ENCODE results near the gene ZNF750.

ZNF750 gene

DNA sequence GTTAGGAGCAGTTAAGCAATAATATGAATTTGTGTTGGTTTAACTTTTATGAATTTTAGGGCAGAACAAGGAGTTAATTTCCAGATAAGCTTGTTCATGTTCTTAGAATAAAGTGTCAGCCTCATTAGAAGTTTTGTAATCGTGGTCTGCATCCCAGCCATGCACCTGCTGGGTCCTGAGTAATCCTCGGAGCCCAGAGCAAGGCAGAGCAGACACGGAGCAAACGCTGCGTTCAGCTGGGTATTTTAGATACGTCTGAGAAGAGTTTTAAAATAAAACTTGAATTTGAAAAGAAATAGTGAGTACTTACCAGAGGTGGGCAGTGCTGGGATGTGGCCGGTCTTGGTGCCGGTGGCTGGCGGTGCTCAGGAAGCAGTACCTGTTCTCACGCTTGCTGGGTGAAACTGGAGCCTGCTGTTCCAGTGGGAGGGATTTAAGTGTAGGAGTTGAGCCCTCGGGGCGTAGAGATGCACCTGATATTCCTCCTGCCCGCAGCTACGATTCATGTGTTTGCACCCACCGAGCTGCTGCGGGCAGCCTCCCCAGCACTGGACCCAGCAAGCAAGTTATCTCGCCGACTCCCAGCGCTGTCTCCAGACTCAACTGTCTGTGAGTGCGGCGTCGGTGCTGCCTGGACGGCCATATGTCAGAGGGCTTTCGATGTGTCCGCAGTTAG, at the start of gene ZNF750:
ZNF750 (minus strand) TSS at position 406 of the 676 bp plus-strand sequence. CDS start 7,568 bp downstream, outside the sequence.
- DNase-seq, result no peak

DNA sequence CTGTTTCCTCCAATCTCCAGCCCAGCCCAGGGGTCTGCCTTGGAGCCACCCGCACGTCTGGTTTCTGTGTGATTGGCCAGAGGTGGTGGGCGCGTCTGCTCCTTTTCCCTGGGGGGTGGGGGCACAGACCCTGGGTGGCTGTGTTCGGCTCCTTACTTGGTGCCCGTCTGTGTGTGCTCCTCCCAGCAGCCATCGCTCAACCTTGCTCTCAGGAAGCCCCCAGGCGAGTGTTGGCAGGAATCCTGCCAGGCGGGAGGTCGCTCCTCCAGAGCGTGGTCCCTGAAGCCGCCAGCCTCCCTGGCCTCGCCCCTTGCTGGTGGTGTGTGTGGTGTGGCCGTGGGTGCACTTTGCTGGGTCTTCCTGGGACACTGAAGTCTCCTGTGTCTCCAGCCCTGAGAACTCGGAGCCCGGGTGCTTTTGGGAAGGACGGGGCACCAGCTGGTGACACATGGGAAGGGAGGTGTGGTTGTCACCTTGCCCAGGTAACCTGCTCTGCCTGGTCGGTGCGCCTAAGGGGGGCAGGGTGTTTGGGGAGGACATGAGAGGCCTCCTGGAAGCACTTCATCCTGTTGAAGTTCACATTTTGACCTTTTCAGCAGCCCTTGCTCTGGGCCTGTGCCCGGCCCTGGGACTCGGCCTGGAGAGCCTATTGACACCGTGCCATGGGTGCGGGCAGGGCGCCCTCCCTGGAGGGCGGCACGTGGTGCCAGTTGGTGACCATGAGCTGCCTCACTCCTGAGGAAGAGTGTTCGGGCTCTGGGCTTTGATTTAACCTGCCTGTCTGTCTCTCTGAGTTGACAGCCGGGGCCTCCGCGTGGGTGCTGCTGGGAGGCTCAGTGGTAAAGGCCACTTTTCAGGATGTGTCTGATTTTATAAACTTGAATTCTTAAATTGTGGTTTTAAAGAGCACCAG, 49.0 kb upstream of the ZNF750 start:
- DNase-seq, result no peak

DNA sequence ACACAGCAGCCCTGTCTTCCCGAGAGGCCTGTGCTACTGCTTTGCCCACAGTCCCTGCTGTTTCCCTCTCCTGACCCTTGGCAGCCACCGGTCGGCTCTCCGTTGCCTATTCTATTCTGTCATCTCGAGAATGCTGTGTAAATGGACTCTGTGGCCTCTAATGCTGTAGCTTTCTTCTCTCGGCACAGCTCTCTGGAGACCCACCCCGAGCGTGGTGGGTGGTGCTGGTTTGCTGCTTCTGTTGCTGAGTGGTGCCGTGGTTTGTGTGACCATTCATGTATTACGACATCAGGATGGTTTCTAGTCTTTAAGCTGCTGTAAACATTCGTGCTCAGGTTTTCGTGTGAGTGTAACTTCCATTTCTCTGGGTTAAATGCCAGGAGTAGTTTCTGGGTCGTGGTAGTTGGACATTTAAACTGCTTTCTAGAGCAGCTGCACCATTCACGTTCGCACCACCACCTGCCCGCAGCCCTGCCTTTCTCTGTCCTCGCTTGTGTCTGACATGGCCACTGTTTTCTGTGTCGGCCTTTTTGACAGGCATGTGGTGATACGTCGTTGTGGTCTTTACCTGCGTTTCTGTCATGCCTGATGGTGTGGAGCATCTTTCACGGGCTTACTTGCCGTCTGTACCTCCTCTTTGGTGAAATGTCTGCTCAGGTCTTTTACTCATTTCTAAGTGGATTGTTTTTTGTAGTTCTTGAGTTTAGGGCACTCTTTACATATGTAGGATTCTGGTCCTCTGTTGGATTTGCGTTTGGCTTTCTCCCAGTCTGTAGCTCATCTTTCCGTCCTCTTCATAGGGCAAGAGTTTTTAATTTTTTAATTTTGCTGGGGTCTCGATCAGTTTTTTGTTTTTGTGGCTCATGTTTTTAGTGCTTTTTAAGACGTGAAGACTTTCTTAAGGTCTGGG, 47.7 kb upstream of the ZNF750 start:
- DNase-seq, result no peak

DNA sequence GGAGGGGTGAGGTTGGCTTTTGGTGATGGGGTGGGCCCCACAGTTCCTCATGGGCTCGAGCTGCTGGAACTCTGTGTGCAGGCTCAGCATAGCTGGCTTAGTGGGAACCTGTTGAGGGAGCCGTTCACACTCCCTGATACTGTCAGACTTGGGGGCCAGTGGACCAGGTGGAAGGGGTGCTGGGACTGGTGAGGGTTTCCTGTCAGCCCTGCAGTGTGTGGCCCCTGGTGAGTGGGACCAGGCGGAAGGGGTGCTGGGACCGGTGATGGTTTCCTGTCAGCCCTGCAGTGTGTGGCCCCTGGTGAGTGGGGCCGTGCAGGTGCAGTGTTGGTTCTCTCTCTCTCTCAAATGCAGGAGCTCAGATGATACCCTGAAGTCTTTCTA, 45.1 kb upstream of the ZNF750 start:
- DNase-seq, result no peak

DNA sequence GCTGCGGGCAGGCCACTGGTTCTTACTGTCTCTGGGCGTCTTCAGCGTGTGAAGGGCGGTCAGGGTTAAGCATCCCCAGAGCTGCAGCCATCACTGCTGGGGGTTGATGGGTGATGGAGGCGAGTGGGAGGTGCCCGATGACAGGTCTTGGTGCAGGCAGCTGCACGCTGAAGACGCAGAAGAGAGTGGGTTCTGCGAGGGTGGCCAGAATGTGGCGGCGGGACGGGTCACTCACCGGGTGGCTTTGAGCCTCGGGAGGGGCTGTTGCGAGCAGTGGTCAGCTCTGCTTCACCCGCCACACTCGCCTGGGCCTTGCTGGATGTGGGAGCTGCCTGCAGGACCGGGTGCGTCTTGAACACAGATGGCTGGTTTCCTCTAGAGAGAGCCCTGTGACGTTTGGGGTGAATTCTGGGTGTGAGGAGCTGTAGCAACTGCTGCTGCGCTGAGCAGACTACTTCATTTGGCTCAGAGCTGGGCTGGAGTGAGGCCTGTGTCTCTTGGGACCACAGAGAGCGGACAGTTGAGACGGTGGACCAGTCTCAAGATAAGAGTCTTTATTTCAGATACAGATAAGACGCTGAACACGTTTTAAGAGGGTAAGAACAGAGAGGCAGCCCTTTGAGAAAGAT, 44.6 kb upstream of the ZNF750 start:
- no peak for DNase-seq

DNA sequence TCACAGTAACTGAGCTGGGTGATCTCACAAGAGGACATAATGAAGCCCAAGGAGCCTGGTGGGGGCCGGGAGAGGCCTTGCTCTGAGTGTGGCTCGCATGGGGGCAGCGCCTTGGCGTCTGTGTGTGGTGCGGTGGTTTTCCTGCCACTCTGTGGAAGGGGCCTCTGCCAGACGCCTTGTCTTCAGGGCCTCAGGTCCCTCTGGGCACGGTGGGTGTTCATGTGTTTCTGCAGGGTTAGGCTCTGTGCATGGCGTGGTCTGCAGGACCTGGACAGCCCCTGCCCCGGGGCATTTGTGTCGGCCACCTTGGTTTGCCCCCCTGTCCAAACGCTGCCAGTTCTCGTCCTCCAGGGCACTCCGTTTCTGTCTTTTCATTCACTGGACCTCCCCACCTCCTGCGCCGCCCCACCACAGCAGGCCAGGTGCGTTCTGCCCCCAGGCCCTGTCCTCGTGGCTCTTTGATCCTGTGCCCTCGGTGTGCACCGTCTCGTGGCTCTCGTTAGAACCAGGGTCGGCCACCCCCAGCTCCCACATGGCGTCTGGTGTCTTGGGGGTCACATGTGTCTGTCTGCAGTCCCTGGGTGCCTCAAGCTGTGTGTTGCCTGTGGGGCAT, 43.7 kb upstream of the ZNF750 start:
- no peak for DNase-seq

DNA sequence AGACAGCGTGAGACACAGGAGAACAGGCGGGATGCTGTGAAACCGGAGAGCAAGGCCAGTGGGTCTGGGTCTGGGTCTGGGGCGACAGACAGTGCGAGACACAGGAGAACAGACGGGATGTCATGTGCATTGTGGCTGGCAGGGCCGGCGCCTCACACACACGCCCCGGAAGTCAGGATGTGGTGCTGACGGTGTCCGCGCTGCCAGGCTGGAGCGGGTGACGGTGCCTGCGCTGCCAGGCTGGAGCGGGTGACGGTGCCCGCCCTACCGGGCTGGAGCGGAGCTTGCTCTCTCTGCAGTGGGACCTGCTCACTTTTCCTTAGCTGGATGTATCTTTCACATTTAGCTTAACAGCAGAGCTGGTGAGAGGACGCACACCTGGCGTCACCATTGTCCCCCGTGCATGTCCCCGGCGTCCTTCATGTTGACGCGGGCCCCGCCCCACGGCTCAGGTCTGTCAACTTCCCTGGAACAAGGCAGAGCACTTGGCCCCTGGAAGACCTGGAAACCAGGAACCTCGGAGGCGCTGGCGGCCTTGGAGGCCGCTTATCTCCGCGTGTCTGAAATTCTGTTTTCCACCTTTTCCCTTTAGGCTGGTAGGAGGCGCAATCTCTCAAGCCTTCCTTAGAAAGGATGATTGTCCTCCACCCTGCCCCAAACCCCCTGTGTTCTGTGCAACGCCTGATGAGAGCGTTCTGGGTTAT, 43.0 kb upstream of the ZNF750 start:
- DNase-seq, result no peak

DNA sequence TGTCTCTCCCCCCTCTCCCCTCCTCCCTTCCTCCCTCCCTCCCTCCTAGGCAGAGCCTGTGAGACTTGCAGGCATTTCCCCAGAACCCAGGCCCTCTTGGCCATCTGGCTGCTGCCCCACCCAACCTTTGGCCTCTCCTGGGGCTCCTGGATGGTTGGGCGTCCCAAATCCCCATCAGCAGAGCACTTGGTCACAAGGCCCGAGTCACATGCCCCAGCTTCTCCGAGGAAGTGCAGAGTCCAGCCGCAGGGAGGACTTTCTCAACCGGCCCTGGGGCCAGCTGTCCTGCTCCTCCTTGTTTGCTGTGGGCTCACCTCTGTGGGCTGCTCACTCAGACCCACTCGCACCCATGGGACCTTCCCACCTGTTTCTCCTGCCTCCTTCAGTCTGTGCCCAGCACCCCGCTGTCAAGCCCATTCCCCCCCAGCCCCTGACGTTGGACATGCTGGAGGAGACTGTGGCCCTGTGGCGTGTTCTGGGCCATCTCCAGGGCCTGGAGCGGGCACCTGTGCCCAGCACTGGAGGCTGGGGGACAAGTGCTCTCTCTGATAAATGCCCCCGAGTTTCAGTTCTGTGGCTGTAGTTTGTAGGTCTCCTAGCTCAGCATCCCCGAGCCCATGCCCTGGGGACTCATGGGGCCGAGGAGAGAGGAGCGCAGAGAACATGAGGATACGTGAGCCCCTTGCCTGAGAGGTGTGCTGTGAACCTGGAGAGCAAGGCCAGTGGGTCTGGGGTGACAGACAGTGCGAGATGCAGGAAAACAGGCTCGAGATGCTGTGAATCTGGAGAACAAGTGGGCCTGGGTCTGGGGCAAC, 42.3 kb upstream of the ZNF750 start:
- DNase-seq, result peak in 12 of 58 donors; percentile 6 to 29 (median 24)

DNA sequence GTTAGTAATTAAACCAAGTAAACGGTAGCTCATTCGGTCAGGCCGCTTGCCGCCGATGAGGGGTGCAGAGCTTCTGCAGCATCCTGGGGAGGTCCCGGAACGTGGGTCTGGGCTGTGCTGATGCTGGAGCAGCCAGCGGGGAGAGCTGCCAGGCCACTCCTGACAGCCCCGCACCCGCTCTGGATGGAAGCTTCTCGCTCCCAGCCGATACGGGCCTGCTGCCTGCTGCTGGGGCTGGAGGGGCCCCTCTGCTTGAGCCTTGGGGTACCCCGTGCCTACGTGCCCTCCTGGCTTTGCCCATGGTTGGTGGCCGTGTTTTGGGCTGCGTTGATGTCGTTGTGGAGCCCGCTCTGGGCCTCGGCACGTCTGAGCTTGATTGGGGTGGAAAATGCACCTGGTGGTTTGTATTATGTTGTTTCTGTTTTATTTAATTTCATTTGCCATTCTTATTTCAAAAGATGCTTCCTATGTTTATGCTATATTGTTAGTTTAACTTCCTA, 41.6 kb upstream of the ZNF750 start:
- peak in 3 of 58 donors; percentile 20 to 37 (median 35) for DNase-seq

DNA sequence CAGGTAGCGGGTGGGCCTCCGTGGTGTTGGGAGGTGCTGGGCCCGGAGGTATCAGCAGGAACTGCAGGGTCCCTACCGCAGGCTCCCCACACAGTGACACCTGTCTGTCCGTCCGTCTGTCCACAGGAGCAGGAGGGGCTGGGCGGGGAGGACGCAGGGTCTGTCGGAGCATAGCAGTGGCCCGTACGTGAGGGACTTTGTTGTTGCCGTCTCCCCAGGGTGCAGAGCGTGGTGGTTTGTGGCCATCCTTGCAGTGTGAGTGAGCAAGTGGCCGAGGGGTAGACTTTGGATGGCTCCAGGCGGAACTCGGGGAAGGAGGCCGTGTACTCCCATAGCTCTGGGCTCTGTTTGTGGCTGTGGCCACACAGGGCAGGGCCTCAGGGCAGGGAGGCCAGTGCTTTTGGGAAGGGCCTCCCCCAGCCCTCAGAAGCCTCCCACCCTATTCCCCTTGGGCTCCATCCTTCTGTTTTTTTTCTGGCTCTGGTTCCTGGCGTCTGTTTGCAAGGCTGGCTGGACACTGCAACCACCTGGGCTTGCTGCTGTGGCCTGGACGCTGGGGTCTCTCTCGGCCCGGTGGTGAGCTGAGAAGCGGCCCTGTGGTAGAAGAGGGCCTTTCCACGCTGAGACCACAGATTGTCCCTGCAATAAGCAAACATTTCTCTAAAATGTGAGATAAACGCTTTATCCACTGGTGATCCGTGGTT, 41.0 kb upstream of the ZNF750 start:
- no peak for DNase-seq

DNA sequence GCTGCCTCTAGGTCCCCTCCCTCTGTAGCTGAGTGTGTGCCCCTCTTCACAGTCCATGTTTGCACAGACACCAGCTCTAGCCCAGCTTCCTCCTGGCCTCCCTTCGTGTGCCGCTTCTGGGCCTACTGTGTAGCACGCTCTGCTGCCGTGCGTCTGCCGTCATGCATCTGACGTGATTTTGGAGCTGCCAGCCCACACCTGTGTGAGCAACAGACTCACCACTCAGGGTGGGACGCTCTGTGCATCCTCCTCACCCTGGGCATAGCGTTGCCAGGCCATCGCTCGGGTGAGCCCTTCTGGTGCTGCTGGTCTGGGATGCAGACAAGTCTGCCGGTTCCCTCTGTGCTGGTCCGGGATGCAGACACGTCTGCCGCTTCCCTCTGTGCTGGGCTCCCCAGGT, 39.4 kb upstream of the ZNF750 start:
- no peak for DNase-seq

DNA sequence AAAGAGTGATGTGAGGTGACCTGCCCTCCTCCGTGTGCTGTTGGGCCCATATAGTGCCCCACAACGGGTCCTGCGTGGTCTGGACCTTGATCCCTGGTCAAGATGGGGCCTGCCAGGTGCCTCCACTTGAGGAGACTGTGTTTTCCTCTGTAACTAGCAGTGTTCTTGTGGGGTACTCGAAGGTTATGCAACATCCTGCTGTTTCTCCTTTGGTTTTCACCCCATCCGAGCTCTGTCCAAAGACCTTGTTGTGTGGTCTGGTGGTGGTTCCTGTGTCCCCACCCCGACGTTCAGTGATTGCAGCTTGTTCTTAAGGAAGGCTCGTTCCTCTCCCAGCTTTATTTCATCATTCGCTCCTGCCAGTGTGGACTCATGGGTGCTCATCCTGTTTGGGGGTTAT, 38.7 kb upstream of the ZNF750 start:
- DNase-seq, result no peak

DNA sequence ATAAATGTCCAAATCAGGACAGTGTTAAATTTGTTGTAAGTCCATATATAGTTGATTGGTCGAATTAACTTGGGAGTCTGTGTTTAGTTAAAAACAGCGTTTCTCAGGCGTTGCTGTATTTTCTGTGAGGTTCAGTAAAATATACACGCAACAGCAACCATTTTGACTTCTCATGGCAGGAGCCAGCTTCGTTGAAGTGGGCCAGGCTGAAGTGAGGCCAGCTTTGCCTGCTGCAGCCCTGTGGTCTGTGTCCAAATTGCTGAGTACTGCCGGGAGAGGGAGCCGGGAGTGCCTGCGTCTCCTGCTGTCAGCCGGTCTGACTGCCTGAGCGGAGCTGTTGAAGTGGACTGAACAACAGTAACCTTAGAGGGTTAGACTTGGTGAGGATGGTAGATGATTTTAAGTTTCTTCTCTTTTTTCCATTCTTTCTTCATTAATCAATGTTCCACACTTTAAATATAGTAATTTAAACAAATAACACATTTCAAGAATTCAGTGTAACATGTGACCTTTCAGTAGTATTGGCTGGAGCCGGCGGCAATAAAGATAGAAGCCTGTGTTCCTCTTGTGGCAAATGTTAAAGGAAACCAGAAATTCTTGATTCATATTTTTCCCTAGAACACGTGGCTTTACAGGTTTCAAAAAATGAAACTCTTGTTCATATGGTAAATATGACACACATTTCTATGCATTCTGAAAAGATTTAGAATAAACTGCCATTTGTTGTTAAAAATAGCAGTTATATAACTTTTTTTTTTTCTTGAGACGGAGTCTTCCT, 37.0 kb upstream of the ZNF750 start:
- peak in 53 of 58 donors; percentile 13 to 84 (median 62) for DNase-seq

DNA sequence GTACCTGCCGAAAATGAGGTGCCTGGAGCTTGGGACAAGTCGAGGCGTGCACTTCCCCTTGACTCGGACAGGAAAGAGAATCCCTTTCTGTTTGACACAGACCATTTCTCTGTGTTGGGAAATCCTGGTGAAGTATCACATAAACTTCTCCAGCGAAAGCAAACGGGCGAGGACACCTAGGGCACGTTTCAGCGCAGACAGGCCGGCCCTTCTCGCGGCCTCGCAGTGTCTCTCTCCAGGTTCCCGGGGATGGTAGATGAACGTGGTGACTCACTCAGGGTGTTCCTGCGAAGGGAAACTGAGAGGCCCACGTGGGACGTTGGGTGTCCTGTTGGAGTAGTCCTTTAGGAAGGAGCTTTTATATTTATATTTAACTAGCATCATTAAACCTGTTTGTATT, 36.3 kb upstream of the ZNF750 start:
- no peak for DNase-seq

DNA sequence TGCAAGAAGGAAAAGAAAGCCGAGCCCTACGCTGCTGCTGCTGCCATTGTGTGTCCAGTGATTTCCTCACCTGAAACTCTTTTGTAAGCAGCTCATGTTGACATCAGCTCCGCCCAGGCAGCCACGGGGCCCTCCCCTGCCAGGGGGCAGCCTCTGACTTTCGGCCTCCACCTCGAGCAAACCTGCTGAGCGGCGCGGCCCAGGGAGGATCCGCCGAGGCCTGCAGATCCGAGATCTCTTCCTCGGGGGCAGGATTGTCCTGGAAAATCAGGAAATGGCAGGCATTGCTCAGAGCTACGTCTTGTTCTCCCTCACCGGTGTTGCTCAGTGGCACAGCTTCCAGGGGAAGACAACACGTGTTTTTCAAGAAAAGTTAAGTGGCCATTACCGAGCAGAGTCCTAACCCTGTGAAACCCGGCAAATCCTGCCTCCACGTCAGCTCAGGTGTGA, 35.6 kb upstream of the ZNF750 start:
- no peak for DNase-seq

DNA sequence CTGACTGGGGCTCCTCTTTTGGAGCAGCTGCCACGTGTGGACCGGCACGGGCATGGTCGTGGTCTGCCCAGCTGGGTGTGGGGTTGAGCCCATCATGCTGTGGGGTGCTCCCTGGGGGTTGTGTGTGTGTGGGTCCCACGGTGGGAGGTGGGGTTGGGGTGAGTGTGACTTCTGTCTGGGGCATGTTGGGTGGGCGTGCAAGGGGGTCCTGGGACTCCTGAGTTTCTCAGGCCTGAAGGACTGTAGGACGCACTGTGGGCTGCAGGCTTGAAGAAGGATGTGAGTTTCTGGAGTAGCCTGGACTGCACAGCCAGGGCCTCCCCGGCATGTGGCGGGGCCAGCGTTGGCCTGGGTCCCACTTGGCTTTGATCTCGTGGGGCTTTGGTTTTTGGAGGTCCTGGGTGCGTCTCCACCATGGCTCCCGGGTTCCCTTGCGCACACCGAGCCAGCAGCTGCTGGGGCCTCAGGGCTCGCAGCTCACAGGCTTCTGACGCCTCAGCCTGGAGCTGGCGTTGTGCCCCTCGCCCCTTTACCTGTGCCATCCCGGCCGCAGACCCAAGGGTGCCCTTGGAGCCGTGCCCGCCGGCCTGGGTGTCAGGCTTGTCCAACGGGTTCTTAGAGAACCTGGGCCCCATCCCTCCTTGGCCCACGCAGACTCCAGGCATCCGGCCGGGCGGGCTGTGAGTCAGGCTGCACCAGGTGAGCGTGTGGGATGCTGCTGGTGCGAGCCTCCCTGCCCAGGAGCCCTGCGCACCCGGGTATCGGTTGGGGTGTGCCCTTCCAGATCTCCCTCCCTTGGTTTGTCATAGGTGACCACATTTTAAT, 34.4 kb upstream of the ZNF750 start:
- no peak for DNase-seq

All from anterior cingulate cortex (tissue), 58 donors.